ENCODE results near the gene TSPYL6.

DNA sequence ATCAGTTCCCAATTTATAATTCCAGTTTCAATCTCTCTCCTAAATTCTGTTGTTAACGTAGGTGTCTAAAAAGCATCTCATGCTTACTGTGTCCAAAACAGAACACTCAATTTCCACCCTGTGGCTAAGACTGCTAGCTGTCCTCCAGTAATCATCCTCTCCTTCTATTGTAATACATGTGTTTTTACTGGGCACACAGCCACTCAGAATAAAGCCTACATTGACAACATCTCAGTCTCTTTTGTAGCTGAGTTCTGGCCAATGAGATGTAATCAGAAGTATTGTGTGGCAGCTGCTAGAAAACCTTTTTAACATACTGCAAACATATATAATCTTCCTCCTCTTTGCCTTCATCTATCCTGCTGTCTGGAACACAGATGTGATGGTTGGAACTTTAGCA lies 29.4 kb upstream of the TSPYL6 start:
- no peak for TF ChIP-seq POLR2A (IDR thresholded peaks at IDR 0.05)
- TF ChIP-seq, protein P1, sequence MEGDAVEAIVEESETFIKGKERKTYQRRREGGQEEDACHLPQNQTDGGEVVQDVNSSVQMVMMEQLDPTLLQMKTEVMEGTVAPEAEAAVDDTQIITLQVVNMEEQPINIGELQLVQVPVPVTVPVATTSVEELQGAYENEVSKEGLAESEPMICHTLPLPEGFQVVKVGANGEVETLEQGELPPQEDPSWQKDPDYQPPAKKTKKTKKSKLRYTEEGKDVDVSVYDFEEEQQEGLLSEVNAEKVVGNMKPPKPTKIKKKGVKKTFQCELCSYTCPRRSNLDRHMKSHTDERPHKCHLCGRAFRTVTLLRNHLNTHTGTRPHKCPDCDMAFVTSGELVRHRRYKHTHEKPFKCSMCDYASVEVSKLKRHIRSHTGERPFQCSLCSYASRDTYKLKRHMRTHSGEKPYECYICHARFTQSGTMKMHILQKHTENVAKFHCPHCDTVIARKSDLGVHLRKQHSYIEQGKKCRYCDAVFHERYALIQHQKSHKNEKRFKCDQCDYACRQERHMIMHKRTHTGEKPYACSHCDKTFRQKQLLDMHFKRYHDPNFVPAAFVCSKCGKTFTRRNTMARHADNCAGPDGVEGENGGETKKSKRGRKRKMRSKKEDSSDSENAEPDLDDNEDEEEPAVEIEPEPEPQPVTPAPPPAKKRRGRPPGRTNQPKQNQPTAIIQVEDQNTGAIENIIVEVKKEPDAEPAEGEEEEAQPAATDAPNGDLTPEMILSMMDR (IDR thresholded peaks at IDR 0.05), result no peak

All from body of pancreas (tissue), 4 donors.